ELR (cell line): ENCODE data around the gene IDNK.
"Not testable (repeated sequence)": the region's sequence is repeated elsewhere in the genome, so short reads cannot be mapped to it uniquely, and the experiment has no call there.

Experiments used
- DNase-seq: peaks from one replicate; pipeline ENCODE4 v3.0.0-alpha.2; 2015; ENCODE audit warnings: low read depth

Gene IDNK

DNA sequence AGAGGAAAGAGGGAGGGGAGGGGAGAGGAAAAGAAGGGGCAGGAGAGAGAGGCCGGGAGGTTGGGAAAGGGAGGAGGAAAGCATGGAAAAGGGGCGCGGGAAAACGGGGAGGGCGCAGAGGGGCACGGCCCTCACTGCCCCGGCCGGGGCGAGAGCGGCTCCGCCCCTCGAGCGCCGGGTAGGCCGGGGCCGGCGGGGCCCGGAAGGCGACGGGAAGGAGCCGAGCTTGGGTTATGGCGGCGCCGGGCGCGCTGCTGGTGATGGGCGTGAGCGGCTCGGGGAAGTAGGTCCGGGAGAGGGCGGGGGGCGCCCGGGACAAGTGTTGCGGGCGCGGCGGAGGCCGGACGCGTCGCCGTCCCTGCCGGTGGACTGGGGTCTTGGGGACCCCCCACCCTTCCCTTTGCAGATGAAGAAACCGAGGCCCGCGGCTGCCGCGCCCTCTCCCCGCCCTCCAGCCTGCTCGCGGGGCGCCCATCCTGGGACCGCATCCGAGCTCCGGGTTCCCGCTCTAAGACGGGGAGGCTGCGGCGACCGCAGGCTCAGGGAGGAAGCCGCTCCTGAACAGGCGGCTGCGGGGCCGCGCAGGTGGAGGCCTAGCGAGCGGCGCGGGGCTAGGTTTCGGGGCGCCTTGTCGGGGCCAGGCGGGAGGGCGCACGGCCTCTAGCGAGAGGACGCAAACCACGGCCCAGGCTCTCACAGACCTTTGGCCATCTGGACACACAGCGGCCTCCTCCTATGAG, at the start of gene IDNK:
Gene IDNK (plus strand): TSS at position 205 of the 740 bp plus-strand sequence. CDS start 29 bp downstream, at position 234.
- DNase-seq = peak; percentile 76

DNA sequence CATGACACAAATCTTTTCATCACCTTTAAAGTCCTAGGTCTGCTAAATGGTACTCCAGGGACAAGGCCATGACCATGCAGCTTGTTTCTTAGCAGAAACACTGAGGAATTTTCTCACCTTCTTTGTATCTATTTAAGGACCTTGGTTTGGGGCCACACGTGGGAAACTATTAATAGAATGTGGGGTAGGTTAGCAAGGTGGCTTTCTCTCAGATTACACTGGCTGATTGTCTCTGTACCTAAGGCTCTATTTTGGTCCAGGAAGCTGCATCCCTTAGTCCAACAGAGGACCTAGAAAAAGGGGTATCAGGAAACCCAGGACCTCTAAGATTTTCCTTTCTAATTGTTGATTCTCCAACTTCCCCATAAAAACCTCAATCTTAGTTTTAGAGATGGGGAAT, 48.5 kb upstream of the IDNK start:
- no peak for DNase-seq

DNA sequence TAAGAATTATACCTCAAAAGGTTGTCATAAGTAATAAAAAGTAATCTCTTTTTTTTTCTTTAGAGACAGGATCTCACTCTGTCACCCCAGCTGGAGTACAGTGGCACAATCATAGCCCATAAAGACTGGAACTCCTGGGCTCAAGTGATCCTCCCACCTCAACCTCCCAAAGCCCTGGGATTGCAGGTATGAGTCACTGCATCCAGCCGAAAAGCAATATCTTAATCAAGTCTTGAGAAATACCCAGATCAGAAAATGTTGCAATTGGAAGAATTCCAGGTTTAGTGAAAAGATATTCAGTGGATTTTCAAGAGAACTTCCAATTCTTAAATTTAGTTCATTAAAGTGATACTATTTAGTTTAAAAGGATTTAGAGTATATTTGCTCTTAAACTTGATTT, 40.9 kb upstream of the IDNK start:
- peak; percentile 33 for DNase-seq

DNA sequence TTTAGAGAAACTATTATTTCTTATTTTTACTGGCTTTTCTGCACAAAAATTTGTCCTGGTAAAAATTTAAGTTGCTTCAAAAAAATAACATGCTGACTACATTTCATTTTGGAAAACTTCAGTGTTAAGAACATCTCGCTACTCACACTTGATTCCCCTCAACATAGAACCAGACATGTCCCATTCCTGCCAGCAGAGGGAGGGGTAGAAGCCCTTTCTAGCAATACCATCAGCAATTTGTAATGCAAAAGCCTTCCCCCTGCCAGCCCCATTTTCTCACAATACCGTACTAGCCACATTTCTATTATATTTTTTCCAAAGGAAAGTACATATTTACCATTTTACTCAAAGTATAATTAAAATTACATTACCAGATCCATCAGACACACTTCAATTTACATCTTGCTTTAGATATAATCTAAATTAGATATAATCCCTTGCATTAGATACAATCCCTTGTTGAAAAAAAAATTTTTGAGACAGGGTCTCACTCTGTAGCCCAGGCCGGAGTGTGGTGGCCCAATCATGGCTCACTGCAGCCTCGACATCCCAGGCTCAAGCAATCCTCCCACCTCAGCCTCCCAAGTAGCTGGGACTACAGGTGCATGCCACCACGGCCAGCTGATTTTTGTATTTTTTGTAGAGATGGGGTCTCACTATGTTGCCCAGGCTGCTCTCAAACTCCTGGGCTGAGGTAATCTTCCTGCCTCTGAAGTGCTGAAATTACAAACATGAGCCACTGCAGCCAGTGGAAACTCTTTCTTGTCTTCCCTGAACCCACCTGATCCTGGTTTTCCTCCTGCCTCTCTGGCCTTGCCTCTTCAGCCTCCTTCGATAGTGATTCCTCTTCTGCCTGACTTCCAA, 39.6 kb upstream of the IDNK start:
- peak; percentile 69 for DNase-seq

DNA sequence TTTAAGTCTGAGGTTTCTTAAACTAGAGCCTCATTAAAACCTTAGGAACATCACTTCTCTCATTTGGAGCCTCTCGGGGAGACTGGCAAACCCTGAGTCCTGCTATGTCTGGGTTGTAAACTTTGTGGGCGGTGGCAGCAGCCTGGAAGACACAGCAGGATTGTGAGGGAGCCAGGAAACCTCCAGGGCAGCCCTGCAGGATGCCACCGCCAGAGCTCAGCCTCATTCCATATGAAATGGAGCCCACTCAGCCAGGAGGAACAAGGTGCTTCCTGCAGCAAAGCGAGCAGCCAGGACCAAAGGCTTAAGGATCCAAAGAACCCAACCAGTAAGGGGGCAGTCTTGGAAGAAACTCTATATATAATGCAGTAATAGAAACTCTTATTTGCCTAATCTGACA, 37.9 kb upstream of the IDNK start:
- no peak for DNase-seq

DNA sequence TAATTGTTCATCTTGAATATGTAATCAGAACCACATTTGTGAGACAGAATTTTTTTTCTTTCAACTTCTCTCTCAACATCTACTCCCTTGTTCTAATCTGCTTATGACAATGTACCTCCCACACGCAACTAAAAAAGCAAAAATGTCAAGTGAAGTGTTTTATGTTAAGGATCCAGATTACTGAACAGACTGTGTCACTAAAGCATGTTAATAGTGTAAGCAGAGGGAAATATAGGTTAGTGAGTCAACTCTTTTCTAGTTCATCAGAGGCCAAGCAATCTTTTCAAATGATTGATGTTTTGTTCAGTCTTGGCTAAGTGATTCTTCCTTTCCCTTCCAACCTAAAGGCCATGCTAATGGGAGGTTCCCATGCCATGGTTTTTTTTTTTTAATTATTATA, 34.7 kb upstream of the IDNK start:
- no peak for DNase-seq

DNA sequence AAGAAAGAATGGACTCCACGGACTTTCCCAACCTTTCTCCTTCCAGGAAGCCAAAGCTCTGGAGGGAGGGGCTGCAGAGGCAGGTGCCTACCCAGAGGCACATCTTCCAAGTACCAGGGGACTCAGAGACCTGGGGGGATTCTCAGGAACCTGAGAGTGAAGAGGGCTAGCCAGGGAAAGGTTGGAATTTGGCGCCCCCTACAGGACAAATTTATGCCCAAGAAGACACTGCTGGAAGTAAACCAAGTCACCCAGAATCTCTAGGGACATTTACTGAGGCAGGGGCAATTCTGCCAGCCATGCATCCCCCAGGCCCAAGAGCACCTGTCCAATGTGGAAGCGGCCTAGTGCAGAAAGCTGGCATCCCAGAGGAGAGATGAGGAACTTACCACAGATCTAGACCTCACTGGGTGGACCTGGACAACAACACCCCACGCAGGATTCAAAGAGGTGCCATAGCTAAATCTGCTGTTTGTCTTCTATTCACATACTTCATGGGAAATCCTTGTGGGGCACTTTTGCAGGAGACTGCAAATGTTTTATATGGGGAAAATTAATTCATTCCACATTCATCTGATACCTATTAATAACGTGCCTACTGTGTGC, 25.9 kb upstream of the IDNK start:
- peak; percentile 52 for DNase-seq

DNA sequence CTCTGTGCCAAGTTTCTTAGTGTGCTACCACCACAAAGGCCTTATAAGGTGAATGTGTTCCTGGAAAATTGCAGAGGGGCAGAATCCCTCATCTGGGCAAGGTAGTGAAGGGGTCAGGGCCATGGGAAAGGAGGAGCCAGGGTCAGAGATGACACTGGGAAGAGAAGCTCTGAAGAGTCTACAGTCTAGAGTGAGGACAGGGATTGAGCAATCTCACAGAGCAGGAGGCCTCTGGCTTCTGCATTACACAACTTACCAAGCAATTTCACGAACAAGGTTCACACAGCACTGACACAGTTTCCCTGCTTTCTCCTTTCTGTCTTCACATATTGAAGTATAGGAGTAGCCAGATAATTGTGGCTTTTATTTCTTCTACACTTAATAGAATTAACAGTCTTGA, 24.5 kb upstream of the IDNK start:
- no peak for DNase-seq

DNA sequence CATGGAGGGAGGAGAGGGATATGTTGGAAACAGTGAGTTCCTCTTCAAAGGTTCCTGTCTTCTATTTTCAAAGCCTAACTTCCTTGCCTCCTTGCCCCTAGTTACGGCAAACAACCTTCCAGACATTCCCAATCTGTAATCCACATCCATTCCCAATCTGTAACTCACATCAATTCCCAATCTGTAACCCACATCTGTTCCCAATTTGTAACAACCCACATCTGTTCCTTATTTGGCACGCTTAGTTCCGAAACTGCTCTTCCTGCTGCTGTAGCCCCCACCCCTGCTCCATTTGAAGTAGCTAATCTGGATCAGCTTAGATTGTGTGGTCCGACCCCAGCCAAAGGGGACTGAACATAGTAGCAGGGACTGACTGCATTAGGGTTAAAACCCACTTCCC, 23.9 kb upstream of the IDNK start:
- no peak for DNase-seq

DNA sequence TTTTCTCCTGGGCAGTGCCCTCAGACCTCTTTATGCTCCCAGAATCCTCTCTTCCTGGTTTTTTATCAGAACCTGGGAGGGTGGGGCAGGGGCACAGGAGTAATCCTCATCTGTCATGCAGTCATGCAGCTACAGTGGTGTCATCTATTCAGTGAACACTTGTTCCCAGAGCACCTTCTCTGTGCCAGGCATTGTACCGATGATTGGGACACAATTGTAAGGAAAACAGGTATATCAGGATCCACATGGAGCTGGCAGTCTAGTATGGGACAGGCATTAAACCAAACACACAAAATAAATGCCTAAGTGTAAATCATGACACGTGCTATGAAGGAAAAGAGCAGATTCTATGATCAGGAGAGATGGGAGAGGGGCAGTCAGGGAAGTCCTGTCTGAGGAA, 21.5 kb upstream of the IDNK start:
- DNase-seq = no peak

DNA sequence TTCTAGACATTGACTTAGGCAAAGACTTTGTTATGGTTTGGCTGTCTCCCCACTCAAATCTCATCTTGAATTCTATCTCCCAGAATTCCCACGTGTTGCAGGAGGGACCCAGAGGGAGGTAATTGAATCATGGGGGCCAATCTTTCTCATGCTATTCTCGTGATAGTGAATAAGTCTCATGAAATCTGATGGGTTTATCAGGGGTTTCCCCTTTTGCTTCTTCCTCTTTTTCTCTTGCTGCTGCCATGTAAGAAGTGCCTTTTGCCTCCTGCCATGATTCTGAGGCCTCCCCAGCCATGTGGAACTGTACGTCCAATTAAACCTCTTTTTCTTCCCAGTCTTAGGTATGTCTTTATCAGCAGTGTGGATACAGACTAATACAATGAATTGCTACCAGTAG, 15.3 kb upstream of the IDNK start:
- not testable (repeated sequence) for DNase-seq

DNA sequence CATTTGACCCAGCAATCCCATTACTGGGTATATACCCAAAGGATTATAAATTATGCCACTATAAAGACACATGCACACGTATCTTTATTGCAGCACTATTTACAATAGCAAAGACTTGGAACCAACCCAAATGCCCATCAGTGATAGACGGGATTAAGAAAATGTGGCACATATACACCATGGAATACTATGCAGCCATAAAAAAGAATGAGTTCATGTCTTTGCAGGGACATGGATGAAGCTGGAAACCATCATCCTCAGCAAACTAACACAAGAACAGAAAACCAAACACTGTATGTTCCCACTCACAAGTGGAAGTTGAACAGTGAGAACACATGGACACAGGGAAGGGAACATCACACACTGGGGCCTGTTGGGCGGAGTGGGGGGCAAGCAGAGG, 9.6 kb upstream of the IDNK start:
- DNase-seq = not testable (repeated sequence)

DNA sequence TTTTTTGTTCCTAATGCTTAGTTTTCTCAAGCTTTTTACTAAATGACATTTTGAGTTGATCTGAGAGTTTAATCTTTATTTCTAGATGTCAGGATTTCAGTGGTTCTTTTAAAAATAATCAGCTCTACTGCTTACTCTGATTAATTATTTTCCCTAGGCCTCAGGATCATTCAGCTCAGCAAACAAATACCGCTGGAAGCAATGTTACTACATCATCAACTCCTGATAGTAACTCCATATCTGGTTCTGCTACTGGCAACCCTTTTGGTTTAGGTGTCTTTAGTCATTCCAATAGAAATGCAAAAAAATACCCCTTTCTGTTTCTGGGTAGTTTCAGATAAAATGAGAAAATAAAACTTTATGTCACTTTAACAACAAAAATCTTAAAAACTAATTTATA, 5.6 kb upstream of the IDNK start:
- DNase-seq = no peak

DNA sequence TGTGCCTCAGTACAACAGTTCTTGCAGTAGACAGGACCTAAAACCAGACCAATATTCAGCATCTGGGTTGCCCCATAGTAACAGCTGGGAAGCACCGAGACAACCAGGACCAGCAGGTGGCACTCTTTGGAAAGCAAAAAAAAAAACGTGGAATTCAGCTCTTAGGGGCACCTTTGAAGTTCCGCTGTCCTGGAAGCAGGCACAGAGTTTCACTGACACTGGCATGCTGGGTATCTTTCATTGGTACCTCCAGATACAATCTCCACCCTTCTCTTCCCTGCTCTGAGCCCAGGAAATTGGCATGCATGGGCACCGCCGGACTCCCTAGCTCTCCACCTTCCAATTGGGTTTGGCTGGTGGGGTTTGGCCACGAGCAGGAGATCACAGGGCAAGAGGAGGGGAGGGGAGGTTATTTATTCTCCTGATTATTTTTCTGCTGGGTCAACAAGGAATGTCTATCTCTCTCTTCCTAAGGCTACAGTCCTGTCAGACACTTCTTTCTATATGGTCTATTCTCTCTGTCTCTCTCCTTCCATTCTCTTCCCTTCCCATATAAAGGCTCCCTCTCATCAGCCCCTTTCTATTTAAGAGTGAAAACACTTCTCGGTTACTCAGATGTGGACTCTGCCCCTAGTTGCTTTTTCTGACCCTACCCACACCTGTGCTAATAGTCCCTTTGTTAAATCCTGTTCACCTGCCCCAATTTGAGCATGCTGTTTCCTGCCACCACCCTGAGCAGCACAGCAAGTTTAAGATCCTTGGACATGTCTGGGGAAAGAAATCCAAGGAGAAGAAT, 1.9 kb upstream of the IDNK start:
- DNase-seq = peak; percentile 68

DNA sequence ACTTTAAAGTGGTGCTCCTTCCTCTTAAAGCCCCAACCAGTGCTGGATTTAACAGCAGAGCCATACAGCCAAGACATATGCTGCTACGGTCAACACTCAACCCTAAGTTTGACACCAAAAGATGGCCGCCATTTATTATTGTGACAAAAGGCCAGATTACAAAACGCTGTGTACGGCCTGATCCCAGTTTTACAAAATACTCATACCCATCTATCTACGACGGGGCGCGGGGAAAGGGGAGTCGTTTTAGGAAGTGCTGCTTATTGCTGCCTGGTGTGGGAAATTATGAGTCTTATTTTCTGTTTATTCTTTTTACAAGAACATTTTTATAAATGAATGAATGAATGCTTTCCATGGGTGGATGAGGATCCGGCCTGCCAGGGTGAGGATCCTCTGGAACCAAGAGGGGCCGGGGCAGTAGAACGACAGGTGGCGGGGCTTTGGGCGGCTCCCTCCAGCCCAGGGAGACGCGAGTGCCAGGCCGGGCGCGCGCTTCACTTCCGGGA, 457 bp upstream of the IDNK start:
- peak; percentile 4 for DNase-seq

DNA sequence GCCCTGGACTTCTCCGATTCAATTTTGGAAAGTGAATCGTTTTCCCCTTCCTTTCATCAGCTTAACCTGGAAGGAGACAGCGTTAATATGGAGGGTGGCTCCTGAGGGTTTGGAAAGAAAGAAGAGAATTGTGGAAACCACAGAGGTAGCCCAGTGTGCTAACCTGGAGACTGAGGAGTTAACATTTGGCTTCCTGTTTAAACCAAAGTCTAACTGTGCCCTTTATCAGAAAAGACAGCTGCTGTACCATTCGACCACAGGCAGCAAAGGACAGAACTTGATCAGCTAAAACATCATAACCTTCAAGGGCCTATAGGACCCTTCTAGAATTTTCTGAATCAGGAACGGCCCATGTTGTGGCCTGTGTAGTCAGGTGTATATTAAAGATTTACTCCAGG, 735 bp downstream of the IDNK start:
- DNase-seq = no peak

DNA sequence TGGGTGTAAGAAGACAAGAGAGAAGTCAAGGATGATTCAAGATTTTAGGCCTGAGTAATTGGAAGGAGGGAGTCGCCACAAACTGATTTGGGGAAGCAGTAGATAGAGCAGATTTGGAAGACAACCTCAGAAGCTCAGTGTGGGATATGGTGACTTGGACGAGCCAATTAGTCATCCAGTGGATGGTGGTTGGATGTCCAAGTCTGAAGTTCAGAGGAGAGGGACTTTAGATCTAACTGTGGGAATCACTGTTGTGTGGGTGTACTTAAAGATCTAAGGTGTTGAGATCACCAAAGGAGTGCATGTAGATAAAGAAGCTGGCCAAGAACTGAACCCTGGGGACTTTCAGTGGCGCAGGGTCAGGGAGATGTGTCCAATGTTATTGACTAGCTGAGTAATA, 2.2 kb downstream of the IDNK start:
- no peak for DNase-seq

DNA sequence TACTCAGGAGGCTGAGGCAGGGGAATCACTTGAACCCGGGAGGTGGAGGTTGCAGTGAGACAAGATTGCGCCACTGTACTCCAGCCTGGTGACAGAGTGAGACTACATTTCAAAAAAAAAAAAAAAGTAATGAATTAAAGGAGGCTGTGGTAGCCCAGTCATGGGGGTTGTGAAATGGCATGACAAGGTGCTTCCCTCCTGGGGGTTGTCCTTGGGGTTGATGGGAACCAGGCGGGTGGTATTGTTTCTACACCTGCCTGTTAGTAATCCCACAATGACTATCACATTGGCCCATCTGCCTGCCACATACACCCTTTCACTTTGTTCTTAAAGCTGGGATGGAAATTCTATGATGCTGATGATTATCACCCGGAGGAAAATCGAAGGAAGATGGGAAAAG, 5.6 kb downstream of the IDNK start:
- DNase-seq = no peak

DNA sequence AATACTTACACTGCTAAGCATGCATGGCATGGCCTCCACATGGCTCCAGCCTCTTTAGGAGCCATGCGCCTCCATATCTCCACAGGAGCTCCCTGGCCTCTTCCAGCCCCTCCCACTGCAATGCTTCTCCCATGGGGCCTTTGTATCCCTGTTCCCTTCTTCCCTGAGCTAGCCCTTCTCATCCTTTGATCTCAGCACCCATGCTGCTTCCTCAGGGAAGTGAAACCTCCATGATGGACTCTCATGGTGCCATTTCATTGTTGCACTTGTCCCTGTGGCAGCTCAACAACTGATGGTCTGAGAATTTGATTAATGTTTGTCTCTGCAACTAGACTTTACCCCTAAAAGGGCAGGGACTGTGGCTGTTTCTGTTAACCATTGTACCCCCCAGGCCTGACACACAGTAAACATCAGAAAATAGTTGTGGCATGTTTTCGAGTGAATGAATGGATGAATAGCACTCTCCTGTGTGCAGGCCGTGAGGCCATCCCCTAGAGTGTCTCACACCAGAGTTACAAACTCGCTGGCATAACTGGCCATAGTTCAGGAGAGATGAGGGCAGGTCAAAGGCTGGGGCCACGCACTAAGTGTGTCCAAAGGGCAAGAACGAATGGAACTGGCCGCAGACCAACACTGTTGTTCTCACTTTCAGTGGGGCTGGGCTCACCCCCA, 6.6 kb downstream of the IDNK start:
- DNase-seq = no peak

DNA sequence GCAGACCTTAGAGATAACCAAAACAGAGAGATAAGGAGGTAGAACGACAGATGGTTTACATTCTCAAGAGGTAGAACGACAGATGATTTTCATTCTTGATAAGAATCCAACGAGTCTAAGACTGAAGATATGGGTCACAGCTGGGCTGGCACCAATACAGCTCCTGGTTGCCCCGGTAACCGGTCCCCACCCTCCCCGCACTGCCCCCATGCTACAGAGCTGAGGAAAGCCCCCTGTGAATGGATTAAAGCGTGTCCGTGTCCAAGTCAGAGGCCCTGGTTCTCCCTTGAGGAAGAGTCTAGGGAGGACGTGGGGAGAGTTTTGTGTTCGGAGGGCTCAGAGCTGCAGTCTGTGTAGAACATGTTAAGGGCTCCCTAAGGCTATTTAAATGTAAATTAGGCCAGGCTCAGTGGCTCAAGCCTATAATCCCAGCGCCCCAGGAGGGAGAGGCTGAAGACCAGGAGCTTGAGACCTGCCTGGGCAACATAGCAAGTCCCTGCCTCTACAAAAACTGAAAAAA, 8.1 kb downstream of the IDNK start:
- DNase-seq = no peak

DNA sequence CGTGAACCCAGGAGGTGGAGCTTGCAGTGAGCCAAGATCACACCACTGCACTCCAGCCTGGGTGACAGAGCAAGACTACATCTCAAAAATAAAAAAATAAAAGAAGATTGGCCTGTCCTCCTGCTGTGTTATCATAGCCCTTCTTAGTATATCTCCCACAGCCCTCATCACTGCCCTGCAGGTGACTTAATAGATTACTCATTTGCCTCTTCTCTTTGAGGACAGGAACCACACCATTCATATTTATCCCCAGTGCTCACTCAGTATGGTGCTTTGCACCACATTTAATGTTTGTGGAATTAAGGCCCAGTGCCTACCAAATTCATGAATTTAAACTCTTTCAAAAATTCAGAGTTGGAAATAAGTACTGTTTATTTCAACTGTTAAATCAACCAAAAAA, 10.3 kb downstream of the IDNK start:
- DNase-seq = no peak
